DND-41 (cell line): ENCODE measurements around the gene CERKL.

Source experiments
- ATAC-seq: fragments of 200-7000 bp; cut with Tn5 transposase; 3 replicates; pipeline ENCODE4 v1.9.1; 2021; ENCODE audit warnings: low read depth; ENCODE audit not compliant: insufficient read depth
- DNase-seq: peaks from one replicate; pipeline ENCODE4 v3.0.0-alpha.2; 2020
- H2AFZ ChIP-seq: 2 replicates; pipeline ENCODE4 v1.6.0; 2012; ENCODE audit warnings: low read depth, low read length
- H3K27ac ChIP-seq: 2 replicates; pipeline ENCODE4 v1.5.1; 2012; ENCODE audit warnings: low read length, inconsistent platforms
- H3K27me3 ChIP-seq: fragments of 200-600 bp; sonication (generic); 2 replicates; pipeline ENCODE4 v1.6.0; 2012; ENCODE audit warnings: low read length, mild to moderate bottlenecking, inconsistent platforms; ENCODE audit not compliant: insufficient read depth, poor library complexity
- H3K36me3 ChIP-seq: 2 replicates; pipeline ENCODE4 v1.5.1; 2012; ENCODE audit warnings: low read length, inconsistent platforms; ENCODE audit not compliant: insufficient read depth
- H3K4me1 ChIP-seq: 2 replicates; pipeline ENCODE4 v1.5.1; 2012; ENCODE audit warnings: mild to moderate bottlenecking, low read length; ENCODE audit not compliant: insufficient read depth
- H3K4me2 ChIP-seq: 2 replicates; pipeline ENCODE4 v1.6.0; 2012; ENCODE audit warnings: mild to moderate bottlenecking, moderate library complexity, low read length, inconsistent platforms; ENCODE audit not compliant: insufficient read depth
- H3K4me3 ChIP-seq, 2 experiments: fragments of 200-600 bp in 1 of 2; shearing (Covaris generic) in 1 of 2; 2 replicates each; pipeline ENCODE4 v1.5.1; 2012 to 2016; ENCODE audit warnings: inconsistent platforms in 2 of 2, low read length in 2 of 2, mild to moderate bottlenecking in 2 of 2, low read depth in 1 of 2, moderate library complexity in 1 of 2
- H3K79me2 ChIP-seq: 2 replicates; pipeline ENCODE4 v1.6.0; 2012; ENCODE audit warnings: low read length, inconsistent platforms; ENCODE audit not compliant: insufficient read depth
- H3K9ac ChIP-seq: 2 replicates; pipeline ENCODE4 v1.6.0; 2012; ENCODE audit warnings: low read depth, mild to moderate bottlenecking, inconsistent platforms, low read length, moderate library complexity
- H3K9me3 ChIP-seq: 2 replicates; pipeline ENCODE4 v1.5.1; 2012; ENCODE audit warnings: low read length, moderate library complexity, mild to moderate bottlenecking, inconsistent platforms; ENCODE audit not compliant: insufficient read depth, severe bottlenecking
- H4K20me1 ChIP-seq: 2 replicates; pipeline ENCODE4 v1.6.0; 2012; ENCODE audit warnings: low read length; ENCODE audit not compliant: insufficient read depth
- EZH2 ChIP-seq: IDR thresholded peaks from 3 replicates; pipeline ENCODE4 v1.6.1; 2012; ENCODE audit warnings: borderline replicate concordance, low read depth, mild to moderate bottlenecking, moderate library complexity, low read length, inconsistent platforms; ENCODE audit not compliant: severe bottlenecking
- TF ChIP-seq, protein P1 (sequence below): IDR thresholded peaks from 2 replicates; pipeline ENCODE4 v1.5.1; 2012; ENCODE audit warnings: borderline replicate concordance, low read length, moderate library complexity, mild to moderate bottlenecking; ENCODE audit not compliant: poor library complexity, severe bottlenecking; ENCODE audit errors: extremely low read depth

The CERKL gene

DNA sequence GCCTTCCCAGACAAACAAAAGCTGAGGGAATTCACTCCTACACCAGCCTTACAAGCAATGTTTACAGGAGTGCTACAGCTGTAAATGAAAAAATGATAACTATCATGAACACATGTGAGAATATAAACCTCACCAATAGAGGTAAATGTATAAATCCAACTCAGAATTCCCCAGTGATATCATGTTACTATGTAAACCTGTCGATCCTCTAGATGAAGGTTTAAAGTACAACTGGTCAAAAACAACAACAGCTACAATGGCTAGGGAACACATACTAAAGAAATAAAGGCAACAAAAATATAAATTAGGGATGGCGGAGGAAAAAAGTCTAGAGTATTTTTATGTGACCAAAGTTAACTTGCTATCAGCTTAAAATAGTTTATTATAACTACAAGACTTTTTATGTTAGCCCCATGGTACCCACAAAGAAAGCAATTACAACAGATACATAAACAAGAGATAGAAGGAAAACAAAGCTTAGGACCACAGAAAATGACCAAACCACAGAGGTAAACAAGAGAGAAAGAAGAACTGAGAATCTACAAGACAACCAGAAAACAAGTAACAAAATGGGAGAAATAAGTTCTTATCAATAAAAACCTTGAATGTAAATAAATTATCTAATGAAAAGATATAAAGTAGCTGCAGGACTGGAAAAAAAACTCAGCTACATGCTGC is 8.3 kb downstream of the CERKL start:
- Histone ChIP-seq H3K9me3 (no peaks in the 10 kb centered on the region), H3K4me2 (no peak overlapping the region), H3K9ac (no peak overlapping the region), H3K36me3 (no peaks in the 10 kb centered on the region), H3K79me2 (no peaks in the 10 kb centered on the region), H3K4me3 (no peak overlapping the region), H3K27ac (no peak overlapping the region), H3K4me1 (no peaks in the 10 kb centered on the region), H3K27me3 (no peaks in the 10 kb centered on the region), H4K20me1 (no peaks in the 10 kb centered on the region), H2AFZ (no peak overlapping the region)
- DNase-seq (no peak), ATAC-seq (no peak)
- no peak for TF ChIP-seq EZH2
- TF ChIP-seq, protein P1, sequence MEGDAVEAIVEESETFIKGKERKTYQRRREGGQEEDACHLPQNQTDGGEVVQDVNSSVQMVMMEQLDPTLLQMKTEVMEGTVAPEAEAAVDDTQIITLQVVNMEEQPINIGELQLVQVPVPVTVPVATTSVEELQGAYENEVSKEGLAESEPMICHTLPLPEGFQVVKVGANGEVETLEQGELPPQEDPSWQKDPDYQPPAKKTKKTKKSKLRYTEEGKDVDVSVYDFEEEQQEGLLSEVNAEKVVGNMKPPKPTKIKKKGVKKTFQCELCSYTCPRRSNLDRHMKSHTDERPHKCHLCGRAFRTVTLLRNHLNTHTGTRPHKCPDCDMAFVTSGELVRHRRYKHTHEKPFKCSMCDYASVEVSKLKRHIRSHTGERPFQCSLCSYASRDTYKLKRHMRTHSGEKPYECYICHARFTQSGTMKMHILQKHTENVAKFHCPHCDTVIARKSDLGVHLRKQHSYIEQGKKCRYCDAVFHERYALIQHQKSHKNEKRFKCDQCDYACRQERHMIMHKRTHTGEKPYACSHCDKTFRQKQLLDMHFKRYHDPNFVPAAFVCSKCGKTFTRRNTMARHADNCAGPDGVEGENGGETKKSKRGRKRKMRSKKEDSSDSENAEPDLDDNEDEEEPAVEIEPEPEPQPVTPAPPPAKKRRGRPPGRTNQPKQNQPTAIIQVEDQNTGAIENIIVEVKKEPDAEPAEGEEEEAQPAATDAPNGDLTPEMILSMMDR = no peak

- no peak for ATAC-seq
Measured at GRCh38 chr2:181646415-181646987, 10.4 kb downstream of the CERKL start.

DNA sequence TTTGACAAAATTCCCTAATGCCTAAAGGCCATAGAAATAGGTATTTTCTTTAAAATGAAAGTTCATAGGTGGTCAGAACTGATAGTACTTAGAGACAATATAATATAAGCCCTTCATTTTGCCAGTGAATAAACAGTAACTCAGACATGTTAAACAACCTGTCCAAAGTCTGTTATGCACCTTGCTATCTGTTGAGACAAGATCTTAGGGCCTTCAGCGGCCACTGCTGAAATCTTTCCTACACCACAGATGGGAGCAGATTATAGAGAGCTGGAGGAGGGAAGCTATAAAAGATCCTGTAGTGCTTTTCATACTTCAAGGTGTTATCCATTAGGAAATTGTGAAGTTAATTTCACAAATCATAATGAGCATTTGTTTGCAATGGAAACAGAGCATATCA is 13.8 kb downstream of the CERKL start:
- no peaks in the 10 kb centered on the region for H4K20me1 ChIP-seq
- no peaks in the 10 kb centered on the region for H3K36me3 ChIP-seq
- DNase-seq (no peak), ATAC-seq (no peak)
- H3K4me2 ChIP-seq = no peak overlapping the region
- no peak overlapping the region for H3K4me3 ChIP-seq
- no peaks in the 10 kb centered on the region for H3K9me3 ChIP-seq
- H3K27ac ChIP-seq = no peak overlapping the region
- no peaks in the 10 kb centered on the region for H3K79me2 ChIP-seq
- no peak overlapping the region for H3K9ac ChIP-seq
- no peaks in the 10 kb centered on the region for H3K27me3 ChIP-seq
- H3K4me1 ChIP-seq = no peaks in the 10 kb centered on the region
- H2AFZ ChIP-seq = no peak overlapping the region
- TF ChIP-seq, protein P1 = no peak
- no peak for TF ChIP-seq EZH2

More at GRCh38 chr2:181646415-181646987, 10.4 kb downstream of the CERKL start:
- Histone ChIP-seq H4K20me1 (no peaks in the 10 kb centered on the region), H3K9ac (no peak overlapping the region), H3K36me3 (no peaks in the 10 kb centered on the region), H2AFZ (no peak overlapping the region), H3K27ac (no peak overlapping the region), H3K4me2 (no peak overlapping the region), H3K9me3 (no peaks in the 10 kb centered on the region), H3K27me3 (no peaks in the 10 kb centered on the region), H3K79me2 (no peaks in the 10 kb centered on the region), H3K4me1 (no peaks in the 10 kb centered on the region), H3K4me3 (no peak overlapping the region)
- TF ChIP-seq EZH2 = no peak
- TF ChIP-seq, protein P1 = no peak
- no peak for DNase-seq
